NCI-H226 (cell line): ENCODE data around the gene CXorf65.

ENCODE experiments used
- DNase-seq: peaks from one replicate; pipeline ENCODE4 v3.0.0-alpha.2; 2015

Gene CXorf65

GRCh38 chrX:71057848-71058530, 48.6 kb downstream of the CXorf65 start:
- no peak for DNase-seq

- DNase-seq = no peak
Observed at GRCh38 chrX:71056867-71057266, 49.7 kb downstream of the CXorf65 start.
